Measurements from ENCODE around the gene FZD8.

DNA sequence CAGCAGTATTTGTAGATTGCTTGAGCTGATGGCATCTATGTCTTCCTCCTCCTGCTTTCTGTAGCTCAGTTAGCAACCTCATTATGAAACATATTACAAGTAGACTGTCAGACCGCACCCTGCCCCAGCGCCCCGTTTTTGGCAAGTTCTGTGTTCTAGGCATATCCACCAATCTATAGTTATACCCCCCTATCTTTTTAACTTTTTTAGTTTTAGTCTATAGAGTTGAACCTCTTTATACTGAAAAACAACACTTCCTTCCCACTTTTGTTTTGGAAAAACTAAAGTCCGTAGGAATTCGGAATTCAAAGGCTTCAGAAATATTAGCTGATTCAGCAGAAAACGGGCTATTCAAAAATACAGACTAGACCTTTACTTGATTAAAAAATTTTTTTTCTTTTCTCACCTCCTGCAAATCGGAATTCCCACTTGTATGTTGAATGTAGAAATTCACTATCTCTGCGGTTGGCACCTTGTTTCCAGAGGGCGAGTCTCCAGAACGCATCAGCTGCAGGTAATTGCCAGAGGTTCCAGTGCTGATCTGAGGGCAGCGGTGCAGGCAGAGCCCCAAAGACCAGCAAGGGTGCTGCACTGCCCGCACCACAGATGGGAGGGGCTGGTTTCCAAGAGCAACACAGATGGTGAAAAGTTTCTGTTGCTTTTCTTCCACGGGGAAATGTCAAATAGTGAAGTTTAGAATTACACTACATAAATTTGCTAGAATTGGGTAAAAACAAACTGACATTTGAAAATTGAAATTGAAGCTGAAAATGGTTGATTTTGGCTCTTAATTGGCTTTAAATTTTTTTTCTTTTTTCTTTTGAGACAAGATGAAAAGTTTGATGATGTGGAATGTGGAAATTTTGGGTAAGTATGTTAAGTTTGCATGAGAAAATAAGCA is 2.2 kb upstream of the FZD8 start:
- TF ChIP-seq ZNF384 (IDR thresholded peaks at IDR 0.05) (no peak), FOXK2 (IDR thresholded peaks at IDR 0.05) (no peak), SP1 (IDR thresholded peaks at IDR 0.05) (no peak)
- TF ChIP-seq, protein P1, sequence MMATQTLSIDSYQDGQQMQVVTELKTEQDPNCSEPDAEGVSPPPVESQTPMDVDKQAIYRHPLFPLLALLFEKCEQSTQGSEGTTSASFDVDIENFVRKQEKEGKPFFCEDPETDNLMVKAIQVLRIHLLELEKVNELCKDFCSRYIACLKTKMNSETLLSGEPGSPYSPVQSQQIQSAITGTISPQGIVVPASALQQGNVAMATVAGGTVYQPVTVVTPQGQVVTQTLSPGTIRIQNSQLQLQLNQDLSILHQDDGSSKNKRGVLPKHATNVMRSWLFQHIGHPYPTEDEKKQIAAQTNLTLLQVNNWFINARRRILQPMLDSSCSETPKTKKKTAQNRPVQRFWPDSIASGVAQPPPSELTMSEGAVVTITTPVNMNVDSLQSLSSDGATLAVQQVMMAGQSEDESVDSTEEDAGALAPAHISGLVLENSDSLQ (IDR thresholded peaks at IDR 0.05) = no peak
